ENCODE measurements around the gene CYP4V2.

The CYP4V2 gene

DNA sequence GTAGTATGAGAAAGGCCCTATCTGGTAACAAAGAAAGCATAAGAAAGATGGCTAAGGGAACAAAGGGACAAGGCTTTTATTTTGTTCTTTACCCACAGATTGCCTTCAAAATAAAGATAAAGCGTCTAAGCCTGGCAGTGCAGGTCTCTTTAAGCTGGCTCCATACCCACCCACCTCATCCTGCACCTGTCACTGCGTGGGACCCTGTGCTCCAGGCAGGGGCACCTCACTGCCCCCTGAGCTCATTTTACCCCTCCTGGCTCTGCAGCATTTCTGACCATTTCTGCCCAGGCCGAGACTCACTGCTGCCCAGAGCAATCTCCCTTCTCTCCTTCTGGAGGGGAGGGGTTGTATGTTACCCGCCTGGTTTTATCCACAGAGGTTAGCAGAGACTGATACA is 1.7 kb upstream of the CYP4V2 start:
- DNase-seq (ENCODE audit: low read depth) = no peak

DNA sequence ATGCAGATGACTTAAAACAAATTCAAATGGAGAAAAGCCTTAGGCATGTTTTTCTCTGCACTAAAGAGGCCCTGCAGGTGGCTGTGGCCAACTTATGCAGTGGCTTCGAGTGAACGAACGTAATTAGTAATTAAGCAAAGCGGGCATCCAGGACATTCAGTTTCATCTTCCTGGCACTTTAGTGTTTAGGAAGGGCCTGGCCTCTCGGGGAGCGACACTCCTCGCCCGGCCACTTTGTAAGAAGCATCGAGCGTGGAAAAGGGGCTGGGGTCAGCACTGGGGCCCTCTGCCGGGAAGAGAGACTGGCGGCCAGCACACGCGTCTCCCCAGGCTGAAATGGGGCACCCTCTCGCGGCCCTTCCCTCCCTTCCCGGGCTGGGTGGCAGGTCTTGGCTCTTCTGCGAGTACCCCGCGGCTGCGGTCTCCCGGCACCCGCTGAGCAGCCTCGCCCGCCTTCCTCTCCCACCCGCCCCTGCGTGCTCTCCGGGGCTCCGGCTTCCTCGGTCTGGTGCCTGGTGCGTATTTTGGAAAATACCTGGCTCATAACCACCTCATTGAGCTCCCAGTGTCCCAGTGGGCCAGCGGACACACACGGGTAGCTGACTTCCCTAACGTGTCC is 677 bp upstream of the CYP4V2 start:
- DNase-seq (ENCODE audit: low read depth) = peak; percentile 25

DNA sequence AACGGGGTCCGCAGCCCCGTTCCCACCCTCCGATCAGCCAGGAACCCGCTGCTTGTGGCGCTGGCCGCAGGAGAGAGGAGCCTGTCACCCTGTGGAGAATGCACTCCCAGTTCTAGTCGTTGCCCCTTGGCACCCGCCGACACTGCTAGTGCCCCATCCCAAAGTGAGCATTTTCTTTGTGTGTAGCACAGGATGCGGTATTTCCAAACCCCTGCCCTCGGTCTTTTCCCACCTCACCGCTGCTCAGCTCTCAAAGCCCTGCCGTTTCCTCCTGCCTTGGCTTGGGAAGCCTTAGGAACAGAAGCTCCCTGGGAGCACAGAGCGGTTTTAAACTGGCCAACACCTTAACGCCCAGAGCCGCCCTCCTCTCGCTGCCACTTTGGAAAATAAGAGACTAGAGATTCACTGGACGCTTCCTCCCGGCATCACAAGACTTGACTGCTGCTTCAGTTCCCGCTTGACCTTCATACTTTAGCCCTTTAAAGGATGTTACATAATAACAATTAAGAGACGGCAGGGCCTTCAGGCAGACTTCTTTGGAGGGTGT is 772 bp downstream of the CYP4V2 start:
- DNase-seq (ENCODE audit: low read depth) = no peak

DNA sequence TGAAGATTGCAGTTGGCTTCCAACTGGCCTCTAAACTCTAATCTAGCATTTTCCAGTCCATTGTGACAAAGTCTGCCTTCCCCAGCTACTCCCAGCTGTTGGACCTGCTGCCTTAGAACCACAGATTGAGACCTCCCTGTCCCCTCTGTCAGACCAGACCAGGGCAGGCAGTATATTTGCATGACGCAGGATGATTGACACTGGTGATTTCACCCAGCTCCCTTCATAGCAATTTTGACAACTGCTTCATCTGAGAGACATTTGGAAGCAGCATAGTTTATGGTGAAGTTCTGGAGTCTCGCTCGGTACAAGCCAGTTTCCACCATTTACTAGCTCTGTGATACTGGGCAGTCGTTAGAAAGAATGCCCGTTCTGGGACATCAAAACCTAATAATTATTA is 2.5 kb downstream of the CYP4V2 start:
- DNase-seq (ENCODE audit: low read depth) = no peak

DNA sequence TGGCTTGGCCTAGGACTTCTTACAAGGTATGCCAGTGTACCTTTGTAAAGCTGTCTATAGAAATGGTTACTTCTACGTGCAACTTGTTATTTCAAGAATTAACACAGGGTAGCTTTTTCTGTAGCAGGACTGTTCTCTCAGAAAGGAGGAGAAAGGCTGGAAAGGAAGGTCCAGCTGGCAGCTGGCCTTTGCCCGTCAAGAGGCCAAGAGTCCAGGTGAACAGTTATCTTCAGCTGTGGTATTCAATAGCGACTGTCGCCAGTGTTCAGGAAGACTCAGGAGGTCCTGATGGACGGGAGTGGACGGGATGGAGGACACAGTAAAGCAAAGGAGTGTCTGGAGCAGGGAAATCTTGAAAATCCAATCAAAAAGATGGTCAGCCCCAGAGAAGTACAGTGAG is 4.7 kb downstream of the CYP4V2 start:
- DNase-seq (ENCODE audit: low read depth) = no peak

DNA sequence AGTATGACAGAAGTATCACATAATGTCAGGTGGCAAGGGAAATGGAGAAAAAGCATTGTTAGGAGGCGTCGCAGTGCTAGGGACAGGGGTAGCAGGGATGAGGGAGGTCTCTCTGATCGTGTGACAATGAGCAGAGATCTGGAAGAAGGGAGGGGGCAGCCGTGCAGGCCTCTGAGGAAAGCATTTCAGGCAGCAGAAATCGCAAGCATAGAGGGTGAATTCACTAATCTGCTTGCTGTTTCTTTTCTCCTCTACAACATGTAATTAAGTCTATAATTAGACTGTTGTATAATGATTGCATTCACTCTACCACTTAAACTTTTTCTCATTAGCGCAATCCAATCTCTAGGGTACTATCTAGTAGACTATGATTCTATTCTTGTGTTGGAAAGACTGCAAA is 9.1 kb downstream of the CYP4V2 start:
- DNase-seq (ENCODE audit: low read depth) = no peak

DNA sequence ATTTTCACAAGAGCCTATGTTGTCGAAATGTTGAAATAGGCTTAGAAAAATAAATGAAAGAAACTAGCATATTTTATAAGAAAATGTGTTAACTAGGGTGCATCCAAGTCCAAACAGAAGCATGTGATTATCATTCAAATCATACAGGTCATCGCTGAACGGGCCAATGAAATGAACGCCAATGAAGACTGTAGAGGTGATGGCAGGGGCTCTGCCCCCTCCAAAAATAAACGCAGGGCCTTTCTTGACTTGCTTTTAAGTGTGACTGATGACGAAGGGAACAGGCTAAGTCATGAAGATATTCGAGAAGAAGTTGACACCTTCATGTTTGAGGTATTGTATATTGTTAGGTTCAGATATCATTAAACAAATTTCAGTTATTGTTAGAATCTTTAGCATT is 9.6 kb downstream of the CYP4V2 start:
- no peak for DNase-seq (ENCODE audit: low read depth)

DNA sequence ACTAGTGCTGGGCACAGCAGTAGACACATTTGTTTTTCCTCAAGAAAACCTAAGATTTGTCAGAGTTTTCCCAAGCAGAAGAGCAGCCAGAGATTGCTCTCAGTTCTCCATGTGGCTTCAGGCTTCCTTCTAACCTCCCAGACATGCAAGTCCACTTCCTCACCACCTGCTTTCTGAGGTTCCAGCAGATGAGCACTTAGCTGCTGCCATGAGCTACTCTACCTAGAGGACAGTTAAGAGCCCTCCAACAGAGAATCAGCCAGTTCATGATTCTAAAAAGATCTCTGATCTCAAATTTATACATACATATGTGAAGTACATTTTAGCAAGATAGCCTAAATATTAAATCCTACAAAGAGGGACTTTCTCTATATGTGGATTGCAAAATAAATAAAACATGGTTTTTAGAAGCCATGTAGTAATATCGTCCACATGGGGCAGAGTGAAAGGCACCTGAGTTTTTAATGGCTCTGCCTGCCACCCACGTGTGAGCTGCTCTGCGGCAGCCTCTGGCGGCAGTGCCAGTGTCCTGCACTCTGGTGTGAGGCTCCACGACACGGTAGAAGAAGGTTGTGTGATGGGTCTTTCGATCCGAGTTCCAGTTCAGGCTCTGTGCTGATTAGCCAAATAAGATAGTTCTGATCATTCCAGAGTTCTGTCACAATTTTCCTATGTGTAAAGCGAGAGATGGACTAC is 10.3 kb downstream of the CYP4V2 start:
- DNase-seq (ENCODE audit: low read depth) = no peak

DNA sequence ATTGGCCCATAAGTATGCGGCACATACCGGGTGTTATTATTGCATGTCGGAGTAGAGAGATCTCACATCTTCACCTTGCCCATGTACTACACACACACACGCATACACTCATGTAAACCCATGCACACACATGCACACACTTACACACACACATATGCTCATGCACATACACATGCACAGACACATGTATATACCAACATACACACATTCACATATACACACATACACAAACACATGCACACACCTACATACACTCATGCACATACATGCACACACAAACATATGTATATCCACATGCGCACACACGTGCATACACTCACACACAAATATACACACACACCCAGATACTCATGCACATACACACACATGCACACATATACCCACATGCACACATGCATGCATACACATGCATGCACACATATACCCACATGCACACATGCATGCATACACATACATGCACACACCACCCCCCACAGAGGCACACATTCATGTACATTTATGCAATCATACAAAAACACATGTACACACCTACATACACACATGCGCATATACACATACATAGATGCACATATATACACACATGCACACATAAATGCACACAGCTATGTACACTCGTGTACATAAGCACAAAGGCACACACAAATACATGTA is 11.2 kb downstream of the CYP4V2 start:
- no peak for DNase-seq (ENCODE audit: low read depth)

DNA sequence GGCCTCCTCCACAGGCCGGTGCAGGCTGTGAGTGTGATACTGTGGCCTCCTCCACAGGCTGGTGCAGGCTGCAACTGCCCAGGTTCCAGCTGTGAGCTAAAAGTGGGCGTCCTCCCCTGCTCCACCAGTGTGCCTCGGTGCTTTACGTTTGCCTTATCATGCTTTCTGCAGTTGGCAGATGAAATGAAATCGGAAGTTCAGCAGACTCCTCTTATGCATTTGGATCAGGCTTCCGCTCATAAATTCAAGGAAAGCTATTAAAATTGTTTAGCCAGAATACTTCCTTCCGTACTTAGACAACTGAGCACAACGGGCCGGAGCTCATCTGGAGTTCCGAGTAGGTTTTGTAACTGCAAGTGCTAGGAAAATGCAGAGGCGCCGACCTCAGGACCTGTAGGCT is 12.0 kb downstream of the CYP4V2 start:
- no peak for DNase-seq (ENCODE audit: low read depth)

DNA sequence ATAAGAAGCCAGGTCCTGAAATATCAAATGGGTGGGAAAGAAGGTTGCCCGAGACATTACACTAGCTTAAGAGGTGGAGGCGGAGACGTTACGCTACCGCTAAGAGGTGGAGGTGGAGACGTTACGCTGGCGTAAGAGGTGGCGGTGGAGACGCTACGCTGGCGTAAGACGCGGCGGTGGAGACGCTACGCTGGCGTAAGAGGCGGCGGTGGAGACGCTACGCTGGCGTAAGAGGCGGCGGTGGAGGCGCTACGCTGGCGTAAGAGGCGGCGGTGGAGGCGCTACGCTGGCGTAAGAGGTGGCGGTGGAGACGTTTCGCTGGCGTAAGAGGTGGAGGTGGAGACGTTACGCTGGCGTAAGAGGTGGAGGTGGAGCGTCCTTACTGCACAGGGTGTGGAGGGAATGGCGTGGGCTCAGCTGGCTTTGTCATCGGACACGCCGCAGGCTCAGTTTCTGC is 12.8 kb downstream of the CYP4V2 start:
- peak; percentile 27 for DNase-seq (ENCODE audit: low read depth)

DNA sequence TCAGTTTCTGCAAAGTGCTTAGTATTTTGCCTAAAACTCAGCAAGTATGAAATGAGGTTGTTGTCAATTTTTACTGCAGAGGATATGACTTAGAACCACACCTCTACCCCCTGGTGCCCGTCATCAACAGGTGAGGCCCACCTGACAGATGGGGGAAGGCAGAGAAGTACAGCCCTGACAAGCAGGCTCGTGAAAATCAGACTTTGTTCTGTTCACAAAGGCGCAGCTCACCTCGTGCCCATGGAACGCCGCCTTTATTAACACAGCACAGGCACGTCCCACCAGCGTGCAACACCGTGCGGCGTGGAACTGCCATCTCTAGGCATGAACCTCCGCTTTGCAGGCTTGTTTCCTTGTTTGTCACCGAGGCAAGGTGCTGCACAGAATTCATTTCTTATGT is 13.3 kb downstream of the CYP4V2 start:
- DNase-seq (ENCODE audit: low read depth) = no peak

DNA sequence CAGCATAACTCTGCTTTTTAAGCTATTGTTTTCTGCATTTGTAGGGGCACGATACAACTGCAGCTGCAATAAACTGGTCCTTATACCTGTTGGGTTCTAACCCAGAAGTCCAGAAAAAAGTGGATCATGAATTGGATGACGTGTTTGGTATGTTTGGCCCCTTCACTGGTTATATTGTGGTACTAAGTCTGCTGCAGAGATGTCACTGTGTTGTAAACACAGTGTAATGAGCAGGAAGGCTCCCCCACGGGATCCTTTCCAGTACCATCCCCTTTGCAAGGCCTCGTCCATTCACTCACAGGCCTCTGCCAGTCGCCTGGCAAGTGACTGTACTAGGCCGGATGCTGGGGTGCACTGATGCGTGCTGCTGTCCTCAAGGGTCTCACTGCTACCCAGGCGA is 13.8 kb downstream of the CYP4V2 start:
- no peak for DNase-seq (ENCODE audit: low read depth)

DNA sequence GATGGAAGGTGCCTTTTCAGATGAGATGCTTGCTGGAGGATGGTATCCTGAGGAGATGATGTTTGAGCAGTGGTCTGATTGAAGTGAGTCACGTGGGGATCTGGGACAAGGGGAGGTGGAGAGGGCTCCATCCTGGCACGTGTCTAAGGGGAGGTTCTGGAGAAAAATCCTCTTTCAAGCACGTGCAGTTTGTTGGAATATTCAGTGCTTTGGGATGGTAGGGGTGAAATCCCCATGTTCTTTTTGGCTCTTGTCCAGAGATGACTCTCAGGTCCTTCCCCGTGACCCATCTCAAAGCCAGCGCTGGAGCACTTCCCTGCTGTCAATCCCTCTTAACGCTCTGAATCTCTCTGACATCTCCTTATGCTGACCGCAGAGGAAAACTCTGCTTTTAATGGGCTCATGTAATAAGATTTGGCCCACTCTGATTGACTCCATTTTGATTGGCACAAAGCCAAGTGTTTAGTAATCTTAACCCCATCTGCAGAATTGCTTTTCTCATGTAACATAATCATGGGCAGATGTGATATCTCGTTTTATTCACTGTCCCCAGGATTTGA is 25.2 kb downstream of the CYP4V2 start:
- no peak for DNase-seq (ENCODE audit: low read depth)

DNA sequence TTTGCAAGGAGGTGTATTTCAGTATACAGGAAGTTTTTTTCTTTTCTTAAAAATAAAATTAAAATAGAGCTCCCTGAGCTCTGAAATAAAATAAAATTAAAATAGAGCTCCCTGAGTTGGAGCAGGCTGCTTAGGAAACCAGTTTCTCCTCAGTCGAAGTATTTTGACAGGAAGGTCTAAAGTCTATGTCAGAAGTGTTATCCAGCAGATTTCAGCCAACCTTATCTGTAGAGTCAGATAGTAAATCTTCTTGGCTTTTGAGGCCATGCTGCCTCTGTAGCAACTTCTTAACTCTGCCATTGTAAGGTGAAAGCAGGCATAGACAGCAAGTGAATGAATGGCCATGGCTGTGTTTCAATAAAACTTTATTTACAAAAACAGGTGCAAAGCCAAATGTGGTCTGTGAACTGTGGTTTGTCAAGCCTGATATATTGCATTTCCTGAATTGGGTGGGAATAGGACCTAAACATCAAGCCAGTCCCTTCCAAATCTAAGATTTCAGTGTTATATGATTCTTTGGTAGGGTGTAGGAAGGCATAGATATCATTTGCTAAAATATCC is 26.4 kb downstream of the CYP4V2 start:
- no peak for DNase-seq (ENCODE audit: low read depth)

DNA sequence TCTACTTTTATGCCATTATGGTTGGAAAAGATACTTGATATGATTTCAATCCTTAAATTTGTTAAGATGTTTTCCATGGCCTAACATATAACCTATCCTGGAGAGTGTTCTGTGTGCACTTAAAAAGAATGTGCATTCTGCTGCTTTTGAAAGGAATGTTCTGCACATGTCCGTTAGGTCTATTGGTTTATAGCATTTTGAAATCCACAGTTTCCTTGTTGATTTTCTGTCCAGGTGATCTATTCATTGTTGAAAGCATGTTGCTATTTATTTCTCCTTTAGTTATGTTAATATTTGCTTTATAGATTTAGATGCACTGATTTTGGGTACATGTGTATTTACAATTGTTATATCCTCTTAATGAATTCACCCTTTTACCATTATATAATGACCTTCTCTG is 30.3 kb downstream of the CYP4V2 start:
- no peak for DNase-seq (ENCODE audit: low read depth)

DNA sequence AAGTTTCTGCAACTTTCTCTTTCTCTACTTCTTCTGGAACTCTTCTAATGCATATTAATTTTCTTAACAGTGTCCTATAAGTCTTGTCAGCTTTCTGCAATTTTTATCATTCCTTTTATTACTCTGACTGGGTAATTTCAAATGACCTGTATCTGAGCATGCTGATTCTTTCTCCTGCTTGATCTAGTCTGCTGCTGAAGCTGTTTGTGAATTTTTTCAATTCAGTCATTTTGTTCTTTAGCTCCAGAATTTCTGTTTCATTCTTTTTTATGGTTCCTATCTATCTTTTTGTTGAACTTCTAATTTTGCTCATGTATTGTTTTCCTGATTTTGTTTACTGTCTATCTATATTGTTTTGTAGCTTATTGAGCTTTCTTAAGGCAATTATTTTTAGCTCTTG is 34.5 kb downstream of the CYP4V2 start:
- no peak for DNase-seq (ENCODE audit: low read depth)

DNA sequence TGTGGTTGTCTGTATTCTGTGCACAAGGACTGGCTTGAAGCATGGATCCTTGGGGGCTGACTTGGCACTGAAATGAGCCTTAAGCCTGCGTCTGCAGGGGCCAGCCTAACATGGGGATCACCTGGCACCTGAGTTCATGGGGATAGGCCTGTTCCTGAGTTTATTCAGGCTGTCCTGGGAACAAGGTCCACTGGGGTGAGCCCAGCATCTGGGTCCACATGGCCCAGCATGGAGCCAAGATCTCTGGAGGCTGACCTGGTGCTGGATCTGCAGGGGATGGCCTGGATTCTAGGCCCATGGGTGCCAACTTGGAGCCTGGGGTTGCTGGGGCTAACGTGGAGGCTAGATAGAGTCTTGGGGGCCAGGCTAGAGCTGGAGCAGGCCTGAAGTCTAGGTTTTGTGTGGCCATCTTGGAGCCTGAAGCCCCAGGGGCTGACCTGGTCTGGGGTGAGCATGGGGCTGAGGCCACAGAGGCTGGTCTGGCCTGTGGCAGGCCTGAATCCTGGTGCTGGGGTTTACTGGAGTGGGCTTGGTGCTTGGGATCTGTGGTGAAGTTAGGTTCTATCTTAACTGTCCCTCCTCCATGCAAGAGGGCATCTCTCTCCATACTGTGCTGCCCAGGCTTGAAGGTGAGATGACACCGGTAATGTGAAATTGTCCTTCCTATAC is 35.3 kb downstream of the CYP4V2 start:
- no peak for DNase-seq (ENCODE audit: low read depth)

DNA sequence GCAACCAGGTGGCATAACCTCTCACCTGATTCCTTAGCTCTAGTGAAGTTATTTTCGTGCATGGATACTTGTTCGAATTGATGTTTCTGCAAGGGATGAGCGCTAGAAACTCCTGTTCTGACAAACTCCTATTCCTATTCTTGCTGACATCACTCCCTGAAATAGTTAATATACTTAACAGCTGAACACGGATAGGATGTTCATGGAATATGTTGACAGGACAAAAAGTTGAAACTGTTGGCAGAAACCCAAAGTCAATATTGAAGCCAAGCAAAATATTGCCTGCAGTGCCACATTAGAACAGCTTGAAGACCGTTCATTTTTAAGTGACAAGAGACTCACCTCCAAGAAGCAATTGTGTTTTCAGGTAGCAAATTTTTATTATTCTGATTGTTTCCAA is 35.9 kb downstream of the CYP4V2 start, which contains the start of gene KLKB1:
KLKB1 (plus strand) TSS at position 287 of the 400 bp plus-strand sequence. CDS start 689 bp downstream, outside the sequence.
- DNase-seq (ENCODE audit: low read depth) = no peak

DNA sequence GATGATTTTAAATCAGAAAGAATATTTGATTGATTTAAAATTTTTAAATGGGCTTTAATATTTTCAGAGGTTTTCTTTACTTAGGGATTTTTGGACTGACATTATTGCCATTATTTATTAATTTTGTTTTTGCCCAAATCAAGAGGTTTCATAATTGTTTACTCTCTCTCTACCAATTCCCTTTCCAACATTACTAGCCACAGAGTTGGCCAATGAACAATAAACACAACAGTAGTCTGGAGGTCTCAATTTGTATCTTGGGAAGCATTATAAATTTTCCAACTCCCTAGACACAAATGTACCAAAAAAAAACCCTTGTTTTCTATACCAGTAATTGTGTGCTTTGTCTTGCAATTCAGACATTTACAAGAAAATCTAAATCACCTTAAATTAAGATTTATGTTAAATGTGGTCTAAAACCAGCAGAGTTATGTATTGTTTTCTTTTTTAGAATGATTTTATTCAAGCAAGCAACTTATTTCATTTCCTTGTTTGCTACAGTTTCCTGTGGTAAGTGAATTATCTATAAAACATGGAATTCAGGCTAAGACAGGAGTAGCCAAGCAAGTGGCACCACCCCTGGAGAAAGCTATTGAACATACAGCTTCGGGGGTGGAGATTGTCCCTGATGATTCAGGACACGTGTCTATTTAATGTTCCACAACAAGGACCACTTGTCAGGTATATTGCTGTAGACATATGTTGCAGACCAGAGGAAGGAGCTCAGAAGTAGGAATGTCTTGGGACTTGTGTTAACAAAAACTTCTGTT is 36.6 kb downstream of the CYP4V2 start:
- no peak for DNase-seq (ENCODE audit: low read depth)

DNA sequence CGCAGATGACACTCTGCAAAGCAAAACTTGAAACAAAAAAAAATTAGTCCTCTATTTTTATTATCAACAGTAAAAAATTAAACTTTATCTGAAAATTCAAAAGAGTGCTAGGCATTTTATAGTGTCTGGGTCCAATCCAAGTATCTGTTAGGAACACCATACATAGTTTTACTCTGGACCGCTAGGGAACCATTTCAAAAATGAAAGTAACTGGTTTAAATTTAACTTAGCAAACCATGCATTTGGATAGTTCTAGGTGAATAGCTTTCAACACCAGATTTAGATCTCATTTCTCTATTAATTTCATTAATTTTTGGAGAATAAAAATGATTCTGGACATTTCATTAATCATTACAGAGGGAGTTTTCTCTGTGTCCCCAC is 37.1 kb downstream of the CYP4V2 start:
- no peak for DNase-seq (ENCODE audit: low read depth)
